ENCODE data around the gene PTPRA.
A peak's percentile ranks its signal among the peaks of the same experiment; 100 is the strongest.
"Not testable (repeated sequence)": the region's sequence is repeated elsewhere in the genome, so short reads cannot be mapped to it uniquely, and the experiment has no call there.

PTPRA gene

DNA sequence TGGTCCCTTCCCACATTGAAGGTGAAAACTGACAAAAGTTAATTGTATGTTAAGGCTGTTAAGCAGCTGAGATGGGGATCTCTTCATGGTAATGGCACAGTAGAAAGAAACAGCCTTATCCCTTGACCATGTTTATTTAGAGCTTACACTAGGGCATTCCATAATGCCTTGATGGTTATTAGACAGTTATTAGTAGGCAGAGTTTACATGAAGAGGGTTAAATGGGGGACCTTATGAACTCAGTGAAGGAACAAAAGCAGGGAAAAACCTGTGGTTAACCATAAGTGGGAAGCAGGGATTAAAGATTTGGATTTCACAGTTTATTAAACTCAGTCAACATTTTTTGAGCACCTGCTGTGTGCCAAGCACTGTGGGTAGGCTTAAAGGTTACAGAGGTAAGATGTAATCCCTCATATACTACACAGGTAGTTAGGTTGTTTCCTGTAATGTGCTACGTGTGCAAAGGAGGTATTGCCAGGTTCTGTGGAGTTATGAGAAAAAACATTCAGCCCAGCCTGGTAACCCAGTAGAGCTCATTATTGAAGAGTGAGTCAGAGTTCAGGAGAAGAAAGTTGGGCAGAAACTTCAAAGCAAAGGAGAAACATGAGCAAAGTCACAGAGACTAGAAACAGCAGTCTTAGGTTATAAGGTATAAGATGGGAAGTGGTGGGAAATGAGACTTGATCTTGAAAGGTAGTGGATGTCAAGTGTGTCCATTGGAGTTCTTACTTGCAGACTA, 137.9 kb downstream of the PTPRA start:
- no peak for DNase-seq

DNA sequence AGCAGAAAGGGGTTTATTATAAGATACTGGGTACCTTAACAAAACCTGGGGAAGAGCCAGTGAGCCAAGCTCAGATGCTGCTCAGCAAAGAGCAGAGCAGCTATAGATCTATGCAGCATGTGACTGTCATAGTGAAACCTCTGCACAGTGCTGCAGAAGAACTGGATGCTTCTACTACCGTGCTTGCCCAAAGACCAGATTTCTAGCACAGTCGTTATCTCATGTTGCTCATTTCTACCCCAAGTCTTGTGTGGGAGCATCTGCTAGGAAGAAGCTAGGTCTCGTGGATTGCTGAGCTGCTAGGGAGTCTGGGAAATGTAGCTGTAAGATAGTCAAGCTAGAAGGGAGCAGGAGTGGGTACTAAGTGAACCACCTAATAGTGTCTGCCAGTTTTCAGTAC, 138.5 kb downstream of the PTPRA start:
- no peak for DNase-seq

DNA sequence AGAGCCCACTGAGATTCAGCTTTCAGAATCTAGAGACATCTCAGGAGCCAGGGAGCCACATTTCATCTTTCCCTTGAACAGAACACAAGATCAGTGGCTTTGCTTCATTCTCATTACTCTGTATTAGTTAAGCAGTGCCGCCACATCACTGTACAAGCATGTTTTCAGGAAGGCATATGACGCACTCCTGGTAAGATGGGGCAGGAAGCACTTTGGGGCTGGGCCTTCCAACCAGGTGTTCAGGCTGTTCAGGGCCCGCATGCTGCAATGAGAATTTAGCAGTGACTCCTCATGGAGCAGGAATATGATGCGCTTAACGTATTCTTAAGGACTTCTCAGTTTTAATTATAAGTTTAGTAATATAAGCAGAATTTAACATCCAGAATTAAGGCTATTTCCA, 140.5 kb downstream of the PTPRA start:
- DNase-seq, result no peak

- no peak for DNase-seq
Measured at GRCh38 chr20:3014179-3014578, 140.9 kb downstream of the PTPRA start.

DNA sequence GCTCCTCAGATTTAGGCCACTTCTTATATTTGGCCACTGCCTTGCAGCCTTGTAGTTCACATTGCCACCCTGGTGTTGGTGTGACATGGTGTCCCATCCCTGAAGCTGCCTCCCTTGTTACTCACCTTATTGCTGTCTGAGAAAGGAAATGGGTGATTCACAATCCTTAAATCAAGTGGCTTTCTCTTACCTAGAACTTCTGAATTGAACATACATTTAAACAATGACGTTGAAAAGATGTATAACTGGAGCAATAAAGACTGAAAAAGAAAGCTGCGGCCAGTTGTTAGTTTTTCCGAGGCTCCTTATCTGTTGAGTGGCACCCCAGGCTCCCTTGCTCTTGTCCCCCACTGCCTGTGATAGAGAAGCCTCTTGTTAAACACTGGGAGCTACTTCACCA, 141.4 kb downstream of the PTPRA start:
- no peak for DNase-seq

- not testable (repeated sequence) for DNase-seq
Measured at GRCh38 chr20:3015302-3015701, 142.0 kb downstream of the PTPRA start.

DNA sequence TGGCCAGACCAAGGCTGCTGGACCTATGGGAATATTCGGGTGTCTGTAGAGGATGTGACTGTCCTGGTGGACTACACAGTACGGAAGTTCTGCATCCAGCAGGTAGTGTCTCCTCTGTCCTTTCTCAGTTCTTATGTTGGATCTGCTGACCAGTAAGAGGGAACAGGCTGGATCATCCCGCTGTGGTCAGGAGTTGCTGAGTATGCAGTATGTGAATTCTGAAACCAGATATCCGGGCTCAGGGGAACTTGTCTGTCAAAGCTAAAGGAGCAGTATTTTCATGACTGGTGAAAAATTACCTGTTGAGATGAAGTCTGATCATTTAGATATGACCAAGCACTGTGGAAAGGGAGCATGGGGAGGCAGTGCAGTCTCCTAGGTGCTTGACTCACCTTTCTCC, 148.0 kb downstream of the PTPRA start:
- no peak for DNase-seq

DNA sequence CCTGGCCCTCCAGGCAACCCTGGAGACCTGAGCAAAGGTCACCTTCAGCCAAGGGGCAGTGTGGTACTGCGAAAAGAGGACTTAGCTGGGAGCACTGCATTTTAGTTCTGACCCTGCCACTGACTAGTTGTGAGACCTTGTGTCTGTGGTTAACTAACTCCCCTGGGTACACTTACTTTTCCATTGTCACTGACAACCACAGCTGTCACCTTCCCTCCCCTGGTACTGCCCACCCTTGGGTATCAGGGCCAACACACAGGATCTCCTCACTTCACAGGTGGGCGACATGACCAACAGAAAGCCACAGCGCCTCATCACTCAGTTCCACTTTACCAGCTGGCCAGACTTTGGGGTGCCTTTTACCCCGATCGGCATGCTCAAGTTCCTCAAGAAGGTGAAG, 148.5 kb downstream of the PTPRA start:
- DNase-seq, result no peak

DNA sequence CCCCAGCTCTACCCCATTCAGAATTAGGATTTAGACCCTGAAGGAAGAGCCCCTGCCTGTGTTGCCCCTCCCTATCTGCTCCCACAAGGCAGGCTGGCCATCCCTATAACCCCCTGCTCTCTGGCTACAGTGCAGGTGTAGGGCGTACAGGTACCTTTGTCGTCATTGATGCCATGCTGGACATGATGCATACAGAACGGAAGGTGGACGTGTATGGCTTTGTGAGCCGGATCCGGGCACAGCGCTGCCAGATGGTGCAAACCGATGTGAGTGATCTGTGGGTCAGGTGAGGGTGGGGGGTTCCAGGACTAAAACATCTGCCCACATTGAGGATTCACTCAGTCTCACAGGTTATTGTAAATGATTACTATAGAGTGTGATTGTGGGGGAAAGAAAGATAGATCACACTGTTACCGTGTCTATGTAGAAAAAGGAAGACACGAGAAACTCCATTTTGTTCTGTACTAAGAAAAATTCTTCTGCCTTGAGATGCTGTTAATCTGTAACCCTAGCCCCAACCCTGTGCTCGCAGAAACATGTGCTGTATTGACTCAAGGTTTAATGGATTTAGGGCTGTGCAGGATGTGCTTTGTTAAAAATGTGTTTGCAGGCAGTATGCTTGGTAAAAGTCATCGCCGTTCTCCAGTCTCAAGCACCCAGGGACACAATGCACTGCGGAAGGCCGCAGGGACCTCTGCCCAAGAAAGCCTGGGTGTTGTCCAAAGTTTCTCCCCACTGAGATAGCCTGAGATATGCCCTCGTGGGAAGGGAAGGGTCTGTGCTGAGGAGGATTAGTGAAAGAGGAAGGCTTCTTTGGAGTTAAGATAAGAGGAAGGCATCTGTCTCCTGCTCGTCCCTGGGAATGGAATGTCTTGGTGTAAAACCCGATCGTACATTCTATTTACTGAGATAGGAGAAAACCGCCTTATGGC, 149.5 kb downstream of the PTPRA start:
- DNase-seq, result not testable (repeated sequence)

GRCh38 chr20:3027987-3028386, 154.7 kb downstream of the PTPRA start:
- DNase-seq, result no peak

DNA sequence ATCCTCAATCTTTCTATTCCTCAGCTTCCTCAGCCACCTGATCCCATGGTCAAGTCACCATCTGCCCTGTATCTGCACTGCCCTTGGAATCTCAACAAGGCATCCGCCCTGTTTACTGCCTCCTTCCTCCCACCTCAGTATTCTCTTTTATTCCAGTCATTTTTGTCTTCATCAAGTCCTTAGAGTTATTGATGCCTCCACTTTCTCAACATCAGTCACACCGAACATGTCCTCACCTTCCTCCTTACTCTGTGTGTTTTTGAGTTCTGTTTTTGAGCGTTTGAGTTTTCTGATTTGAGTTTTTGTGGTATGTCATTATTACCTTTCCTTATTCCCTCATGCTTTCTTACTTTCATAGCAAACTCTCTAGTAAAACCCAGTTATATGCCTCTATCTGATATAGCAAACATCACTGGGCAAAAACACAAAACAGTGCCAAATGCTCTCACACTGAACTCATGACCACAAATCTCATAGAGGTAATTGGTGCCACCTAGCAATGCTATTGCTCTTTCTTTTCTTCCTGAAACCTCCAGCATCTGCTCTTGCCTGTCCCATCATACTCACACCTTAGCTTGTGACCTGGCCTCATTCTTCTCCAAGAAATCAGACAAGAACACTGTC, 158.4 kb downstream of the PTPRA start:
- no peak for DNase-seq

DNA sequence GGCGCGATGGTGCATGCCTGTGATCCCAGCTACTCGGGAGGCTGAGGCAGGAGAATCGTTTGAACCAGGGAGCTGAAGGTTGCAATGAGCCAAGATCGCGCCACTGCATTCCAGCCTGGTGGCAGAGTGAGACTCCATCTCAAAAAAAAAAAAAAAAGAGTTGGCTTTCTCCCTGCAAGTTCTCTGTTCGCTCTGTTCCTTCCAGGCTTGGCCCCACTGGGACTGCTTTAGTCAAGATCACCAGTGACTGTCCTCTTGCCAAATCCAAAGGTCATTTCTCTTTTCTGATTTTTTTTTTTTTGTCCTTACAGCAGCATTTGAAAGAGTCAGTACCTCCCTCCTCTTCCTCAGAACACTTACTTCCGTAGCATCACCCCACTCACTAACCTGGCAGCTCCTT, 159.3 kb downstream of the PTPRA start:
- no peak for DNase-seq

DNA sequence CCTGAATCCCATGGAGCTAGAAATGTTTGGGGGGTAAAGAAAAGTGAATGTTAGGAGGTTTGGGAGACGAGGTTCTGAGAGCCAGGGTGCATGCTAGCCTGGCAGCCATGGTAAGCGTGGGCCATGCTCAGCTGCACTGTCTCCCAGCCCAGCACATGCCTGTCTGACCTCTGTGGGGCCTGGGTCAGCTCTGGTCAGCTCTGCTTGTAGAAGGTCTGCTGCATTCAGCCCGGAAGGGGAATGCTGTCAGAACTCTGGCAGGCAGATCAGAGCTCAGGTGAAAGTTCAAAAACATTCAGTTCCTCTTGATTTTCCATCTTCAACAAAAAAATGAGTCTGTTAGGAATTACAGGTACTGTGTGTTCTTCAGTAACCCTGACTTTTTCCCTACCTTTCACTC, 164.4 kb downstream of the PTPRA start:
- no peak for DNase-seq

DNA sequence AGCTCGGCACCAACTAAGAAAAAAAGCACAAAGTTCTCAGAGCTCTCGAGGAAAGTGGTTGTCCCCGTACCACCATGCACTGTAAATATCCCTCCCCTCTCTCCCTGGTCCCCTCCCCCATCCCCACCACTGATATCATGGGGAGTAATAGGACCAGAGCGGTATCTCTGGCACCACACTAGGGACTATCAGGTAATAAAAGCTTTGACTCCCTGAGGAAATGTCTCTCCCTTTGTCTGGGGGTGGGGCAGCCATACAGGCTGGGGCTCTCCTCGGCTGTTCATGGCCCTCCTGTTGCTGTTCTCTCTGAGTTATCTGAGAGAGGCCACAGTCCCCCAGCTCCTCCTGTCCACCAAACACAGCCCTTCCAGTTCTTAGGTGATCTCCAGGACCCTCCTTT, 165.2 kb downstream of the PTPRA start:
- DNase-seq, result no peak

- DNase-seq, result no peak
Measured at GRCh38 chr20:3039426-3039825, 166.1 kb downstream of the PTPRA start.

DNA sequence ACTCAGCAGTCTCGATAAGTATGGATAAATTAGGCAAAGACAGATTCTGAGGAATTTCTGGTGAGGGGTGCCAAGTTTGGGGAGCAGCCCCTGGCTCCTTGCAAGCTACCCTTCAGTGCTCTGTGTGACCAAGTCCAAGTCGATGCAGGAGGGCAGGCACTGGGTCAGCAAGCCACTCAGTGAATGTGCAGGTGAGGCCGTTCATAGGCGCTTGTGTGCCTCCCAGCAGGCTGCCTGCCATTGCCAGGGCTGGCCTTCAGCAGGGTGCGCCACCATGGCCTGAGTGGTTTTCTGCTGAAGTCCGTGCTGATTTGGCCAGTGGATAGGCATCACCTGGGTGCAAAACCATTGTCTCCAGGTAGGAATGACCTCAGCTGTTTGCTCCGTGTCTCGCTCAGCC, 166.8 kb downstream of the PTPRA start:
- DNase-seq, result no peak

DNA sequence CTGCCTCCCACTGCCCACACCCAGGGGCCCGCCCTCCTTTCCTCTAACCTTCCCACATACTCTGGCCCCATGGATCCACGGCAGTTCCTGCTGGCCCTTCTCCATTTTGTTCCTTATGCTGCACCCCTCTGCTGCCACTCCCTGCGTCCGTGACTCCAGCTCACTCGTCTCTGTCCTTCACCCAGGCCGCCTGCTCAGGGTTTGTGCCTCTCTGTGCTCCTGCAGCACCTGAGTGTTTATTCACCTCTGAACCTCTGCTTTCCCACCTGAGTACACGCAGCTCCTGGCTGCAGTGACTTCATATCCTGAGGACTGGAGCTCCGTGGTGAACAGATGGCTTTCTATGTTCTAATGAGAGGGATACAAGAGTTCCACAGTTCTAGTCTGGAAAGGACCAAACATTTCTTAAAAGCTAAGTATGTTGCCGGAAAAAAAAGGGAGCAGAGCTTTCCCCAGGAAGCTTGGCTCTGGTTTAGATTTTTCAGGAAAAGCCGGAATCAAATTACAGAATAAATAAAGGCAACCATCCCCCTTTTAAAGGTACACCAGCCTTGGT, 168.7 kb downstream of the PTPRA start:
- no peak for DNase-seq

DNA sequence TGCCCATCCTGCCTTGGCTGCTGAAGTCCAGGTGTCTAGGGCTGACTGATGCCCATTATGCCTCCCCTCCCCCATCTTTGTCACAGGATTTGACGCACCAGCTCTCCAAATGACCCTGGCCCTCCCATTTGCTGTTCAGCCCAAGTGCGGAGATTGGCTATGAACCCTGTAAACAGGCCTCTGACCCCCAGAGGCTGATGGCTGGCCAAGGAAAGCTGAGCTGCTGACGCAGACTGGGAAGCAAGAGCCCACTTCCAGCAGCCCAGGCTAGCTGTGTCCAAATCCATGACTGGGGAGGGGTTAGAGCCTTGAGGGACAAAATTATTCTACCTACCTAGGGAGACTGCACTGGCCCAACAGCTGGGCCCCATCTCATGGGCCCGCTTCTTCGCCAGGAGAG, 169.3 kb downstream of the PTPRA start:
- DNase-seq, result no peak

DNA sequence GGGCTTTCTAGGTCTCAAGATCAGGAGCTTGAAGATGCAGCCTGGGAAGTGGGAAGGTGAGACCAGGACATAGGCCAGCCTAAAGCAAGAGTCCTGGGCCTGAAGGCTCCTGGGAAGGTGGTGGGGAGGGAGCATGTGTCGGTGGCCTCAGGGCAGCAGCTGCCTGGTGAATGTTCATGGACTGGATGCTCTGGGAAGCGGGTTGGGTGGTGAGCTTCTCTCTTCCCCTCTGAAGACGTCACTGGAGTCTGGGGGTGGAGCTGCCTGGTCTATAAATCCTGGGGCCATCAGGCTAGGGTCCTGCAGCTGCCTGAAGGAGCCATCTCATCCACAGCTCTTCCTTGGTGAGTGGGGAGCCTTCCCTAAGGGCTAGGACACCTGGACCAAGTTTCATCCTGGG, 170.0 kb downstream of the PTPRA start, which contains the start of gene GNRH2:
Gene GNRH2 (plus strand): TSS at position 301 of the 400 bp plus-strand sequence. CDS start 793 bp downstream, outside the sequence.
- DNase-seq, result no peak

DNA sequence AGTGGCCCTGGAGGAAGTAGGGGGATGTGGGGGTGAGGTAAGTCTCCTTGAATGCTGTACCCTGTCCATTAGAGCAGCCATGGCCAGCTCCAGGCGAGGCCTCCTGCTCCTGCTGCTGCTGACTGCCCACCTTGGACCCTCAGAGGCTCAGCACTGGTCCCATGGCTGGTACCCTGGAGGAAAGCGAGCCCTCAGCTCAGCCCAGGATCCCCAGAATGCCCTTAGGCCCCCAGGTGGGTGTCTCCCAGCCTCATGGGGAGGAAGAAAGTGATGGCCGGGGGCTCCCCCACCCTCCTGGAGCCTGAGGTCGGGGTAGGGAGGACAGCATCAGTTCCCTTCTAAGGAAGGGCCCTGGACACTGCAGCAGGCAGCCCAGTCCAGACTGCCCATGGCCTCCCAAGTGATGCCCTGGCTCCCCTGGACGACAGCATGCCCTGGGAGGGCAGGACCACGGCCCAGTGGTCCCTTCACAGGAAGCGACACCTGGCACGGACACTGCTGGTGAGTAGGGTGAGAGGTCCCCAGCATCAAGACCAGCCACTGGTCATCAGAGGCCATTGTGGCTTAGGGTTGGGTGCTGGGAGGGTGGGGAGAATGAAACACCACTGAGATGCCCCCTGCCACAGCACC, 171.2 kb downstream of the PTPRA start:
- no peak for DNase-seq

GRCh38 chr20:3045042-3045815, 171.9 kb downstream of the PTPRA start:
- DNase-seq, result peak; percentile 77

All from 8988T (cell line).